Sigmoid colon (tissue), 7 donors: Measurements from ENCODE around the gene SAP30BP. TPM values are rescaled to one million over a fixed set of nuclear protein-coding genes. Genes with fewer than 3 reads are reported as not detected.

Experiments
- DNase-seq: peaks from one replicate; pipeline ENCODE4 v3.0.0-alpha.2; 2019
- H3K27ac ChIP-seq, 4 donors: fragments of 200-600 bp; sonication (generic); one replicate each; pipeline ENCODE4 v1.5.1; 2016 to 2019; ENCODE audit warnings: mild to moderate bottlenecking in 1 of 4
- H3K27me3 ChIP-seq, 3 donors: fragments of 200-600 bp; sonication (generic); one replicate each; pipeline ENCODE4 v1.5.1; 2019; ENCODE audit warnings: mild to moderate bottlenecking in 1 of 3
- H3K36me3 ChIP-seq, 4 donors: fragments of 200-600 bp; sonication (generic); one replicate each; pipeline ENCODE4 v1.5.1; 2016 to 2019
- H3K4me1 ChIP-seq, 4 donors: fragments of 200-600 bp; sonication (generic); one replicate each; pipeline ENCODE4 v1.5.1; 2017 to 2019
- H3K4me3 ChIP-seq, 4 donors: fragments of 200-600 bp; sonication (generic); one replicate each; pipeline ENCODE4 v1.5.1; 2017 to 2019; ENCODE audit warnings: mild to moderate bottlenecking in 2 of 4, moderate library complexity in 1 of 4
- H3K9me3 ChIP-seq, 4 donors: fragments of 200-600 bp in 3 of 4; sonication (generic) in 3 of 4; one replicate each; pipeline versions ENCODE4 v1.5.1 to v1.6.1; 2013 to 2019
- EP300 ChIP-seq, 4 donors: sonication (generic); formaldehyde crosslinking; IDR thresholded peaks; one replicate each; pipeline ENCODE4 v1.6.1; 2017; ENCODE audit warnings: antibody characterized with exemption in 4 of 4
- POLR2A ChIP-seq, 2 donors: fragments of 450-650 bp; IDR thresholded peaks; one replicate each; pipeline ENCODE4 v1.6.1; 2016; ENCODE audit warnings: antibody characterized with exemption in 2 of 2, mild to moderate bottlenecking in 2 of 2, moderate library complexity in 2 of 2
- POLR2AphosphoS5 ChIP-seq, 4 donors: sonication (generic); formaldehyde crosslinking; IDR thresholded peaks; one replicate each; pipeline ENCODE4 v1.6.1; 2017; ENCODE audit warnings: antibody characterized with exemption in 4 of 4
- WGBS, 2 donors: extraction: QIAGEN DNeasy Blood & Tissue Kit; methylation state at CpG; one replicate each; pipeline ENCODE4 v1.1.7; 2013; 5-methylcytosine and 5-hydroxymethylcytosine counted together
- intact Hi-C: fragments of 100-400 bp; cut with DNase I; formaldehyde crosslinking; loops from one replicate; pipeline ENCODE4 v1.15.1; 2023
- polyA plus RNA-seq, 3 donors: library from polyadenylated mRNA; stranded (reverse); fragments of 200-250 nt; gene quantifications; one replicate each; pipeline ENCODE4 v1.2.3, GENCODE V29; 2013
- total RNA-seq, 4 donors: library from RNA; depleted of rRNA; stranded (reverse); fragments of >200 nt; gene quantifications; one replicate each; pipeline ENCODE4 v1.1.0, GENCODE V29; 2016
- TF ChIP-seq, protein P1 (sequence below), 4 experiments: fragments of 450-650 bp in 3 of 4; fragments of 200-600 bp in 1 of 4; IDR thresholded peaks; one replicate each; pipeline ENCODE4 v1.5.1; 2016 to 2019; ENCODE audit warnings: antibody characterized with exemption in 4 of 4, mild to moderate bottlenecking in 3 of 4, moderate library complexity in 2 of 4
- donor health status: healthy with polysubstance abuse.
- donor health status: Bipolar disorder and iron deficiency.
- donor health status: healthy.

Gene SAP30BP
- total and polyA plus RNA-seq, 7 donors, result 53.2 to 96.9 (median 60.4) TPM

DNA sequence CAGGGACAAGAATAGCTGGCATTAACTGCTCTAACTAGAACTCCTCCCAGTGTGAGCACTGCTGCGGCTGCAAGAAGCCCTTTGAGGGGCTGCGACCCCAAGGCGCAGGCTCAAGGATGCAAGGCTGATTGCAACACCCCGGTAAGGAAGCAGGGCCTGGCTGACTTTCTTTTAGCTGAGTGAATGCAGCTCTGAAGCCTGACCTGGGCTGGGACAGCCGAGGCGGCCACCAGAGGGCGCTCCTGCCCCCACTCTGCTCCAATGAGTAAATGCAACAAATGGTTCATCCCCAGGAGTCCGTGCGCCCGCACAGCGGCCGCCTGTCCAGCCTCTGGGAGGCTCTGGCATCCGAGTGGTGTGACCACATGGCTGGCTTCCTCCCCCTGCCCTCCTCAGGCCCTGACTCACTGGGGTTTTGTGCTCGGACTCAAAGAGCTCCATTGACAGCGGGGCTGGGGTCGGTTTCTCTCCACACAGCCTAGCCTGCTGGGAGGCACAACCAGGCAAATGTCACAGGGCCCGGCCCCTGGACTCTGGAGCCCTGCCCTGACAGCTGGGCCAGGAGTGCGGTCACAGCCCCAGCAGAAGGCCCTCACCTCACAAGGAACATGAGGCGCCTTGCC is 34.2 kb upstream of the SAP30BP start, which contains the start of gene SMIM5:
Gene SMIM5 (plus strand): TSS at position 572 of the 623 bp plus-strand sequence. CDS start 6,768 bp downstream, outside the sequence.
- peak; percentile 95 for DNase-seq
- Histone ChIP-seq H3K27me3 (no peaks in the 10 kb centered on the region), H3K36me3 (peaks cover 0 to 6% (median 0%) of the 10 kb centered on the region in 4 donors), H3K4me3 (peak within 1 kb of the TSS; percentile 4 to 35 (median 32)), H3K27ac (peak within 1 kb of the TSS; percentile 76 to 85 (median 82)), H3K4me1 (peaks cover 0 to 32% (median 23%) of the 10 kb centered on the region in 4 donors), H3K9me3 (no peaks in the 10 kb centered on the region)
- intact Hi-C loops, result loop anchor here (1.0 kb wide), 1 partner anchor 116 kb away; no protein-coding TSS in a partner anchor
- TF ChIP-seq POLR2A (IDR thresholded peaks at IDR 0.05), result no peak
- TF ChIP-seq, protein P1, sequence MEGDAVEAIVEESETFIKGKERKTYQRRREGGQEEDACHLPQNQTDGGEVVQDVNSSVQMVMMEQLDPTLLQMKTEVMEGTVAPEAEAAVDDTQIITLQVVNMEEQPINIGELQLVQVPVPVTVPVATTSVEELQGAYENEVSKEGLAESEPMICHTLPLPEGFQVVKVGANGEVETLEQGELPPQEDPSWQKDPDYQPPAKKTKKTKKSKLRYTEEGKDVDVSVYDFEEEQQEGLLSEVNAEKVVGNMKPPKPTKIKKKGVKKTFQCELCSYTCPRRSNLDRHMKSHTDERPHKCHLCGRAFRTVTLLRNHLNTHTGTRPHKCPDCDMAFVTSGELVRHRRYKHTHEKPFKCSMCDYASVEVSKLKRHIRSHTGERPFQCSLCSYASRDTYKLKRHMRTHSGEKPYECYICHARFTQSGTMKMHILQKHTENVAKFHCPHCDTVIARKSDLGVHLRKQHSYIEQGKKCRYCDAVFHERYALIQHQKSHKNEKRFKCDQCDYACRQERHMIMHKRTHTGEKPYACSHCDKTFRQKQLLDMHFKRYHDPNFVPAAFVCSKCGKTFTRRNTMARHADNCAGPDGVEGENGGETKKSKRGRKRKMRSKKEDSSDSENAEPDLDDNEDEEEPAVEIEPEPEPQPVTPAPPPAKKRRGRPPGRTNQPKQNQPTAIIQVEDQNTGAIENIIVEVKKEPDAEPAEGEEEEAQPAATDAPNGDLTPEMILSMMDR (IDR thresholded peaks at IDR 0.05), result peak; percentile 58 to 93 (median 84)
- peak; percentile 32 to 60 (median 54) for TF ChIP-seq POLR2AphosphoS5 (IDR thresholded peaks at IDR 0.05)
- WGBS, 2 donors, result 11 to 21% methylated on average over 19 of the region's 19 CpGs

DNA sequence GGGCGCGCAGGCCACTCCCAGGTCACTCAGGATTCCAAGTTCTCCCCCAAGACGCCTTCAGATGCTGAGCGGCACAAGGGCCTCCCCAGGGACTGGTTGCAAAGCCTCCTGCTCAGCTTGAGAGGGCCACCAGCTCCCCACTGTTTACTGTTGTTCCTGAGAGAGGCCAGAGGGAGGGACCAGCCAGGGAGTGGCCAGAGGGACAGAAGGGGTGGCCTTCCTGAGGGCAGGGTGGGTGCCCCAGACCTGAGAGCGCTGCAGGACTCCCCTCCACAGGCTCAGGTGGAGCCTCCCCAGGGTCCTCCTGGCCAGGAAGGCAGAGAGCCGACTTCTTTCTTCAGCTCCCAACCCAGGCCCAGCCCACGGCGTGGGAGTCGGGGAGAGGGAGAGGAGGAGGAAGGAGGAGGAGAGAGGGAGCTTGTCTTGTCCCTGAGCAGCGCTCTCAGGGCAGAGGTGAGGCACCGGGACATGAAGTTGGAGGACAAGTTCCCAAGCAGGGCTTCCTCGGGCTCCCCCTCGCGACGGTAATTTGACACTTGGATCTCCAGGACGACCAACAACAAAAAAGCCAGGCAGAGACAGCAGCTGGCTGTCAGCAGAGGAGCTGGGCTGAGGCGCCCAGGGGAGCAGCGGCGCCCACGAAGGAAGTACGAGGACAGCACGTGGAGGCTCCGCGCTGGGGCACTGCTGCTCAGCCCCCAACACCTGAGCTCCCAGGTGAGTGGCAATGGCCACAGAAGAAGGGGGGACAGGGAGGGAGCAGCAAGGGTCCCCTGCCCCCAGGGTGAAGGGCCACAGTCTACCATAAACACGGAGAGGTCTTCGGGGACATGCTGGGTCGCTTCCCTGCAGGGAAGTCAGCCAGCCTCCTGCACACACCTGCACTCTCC is 33.4 kb upstream of the SAP30BP start:
- H3K4me1 ChIP-seq, result peaks cover 0 to 32% (median 23%) of the 10 kb centered on the region in 4 donors
- no peaks in the 10 kb centered on the region for H3K27me3 ChIP-seq
- intact Hi-C loops, result loop anchor here (1.0 kb wide), 1 partner anchor 116 kb away; no protein-coding TSS in a partner anchor
- peak overlapping the region; percentile 76 to 85 (median 82) for H3K27ac ChIP-seq
- peak; percentile 95 for DNase-seq
- WGBS, 2 donors, result 12 to 19% methylated on average over 27 of the region's 27 CpGs
- no peak for TF ChIP-seq POLR2A (IDR thresholded peaks at IDR 0.05)
- peak in 1 of 4 donors; percentile 4 for TF ChIP-seq EP300 (IDR thresholded peaks at IDR 0.05)
- peak; percentile 17 to 70 (median 64) for TF ChIP-seq POLR2AphosphoS5 (IDR thresholded peaks at IDR 0.05)
- TF ChIP-seq, protein P1 (IDR thresholded peaks at IDR 0.05), result peak; percentile 9 to 59 (median 22)
- H3K36me3 ChIP-seq, result peaks cover 0 to 11% (median 0%) of the 10 kb centered on the region in 4 donors
- H3K4me3 ChIP-seq, result peak overlapping the region; percentile 4 to 35 (median 32)
- no peaks in the 10 kb centered on the region for H3K9me3 ChIP-seq

DNA sequence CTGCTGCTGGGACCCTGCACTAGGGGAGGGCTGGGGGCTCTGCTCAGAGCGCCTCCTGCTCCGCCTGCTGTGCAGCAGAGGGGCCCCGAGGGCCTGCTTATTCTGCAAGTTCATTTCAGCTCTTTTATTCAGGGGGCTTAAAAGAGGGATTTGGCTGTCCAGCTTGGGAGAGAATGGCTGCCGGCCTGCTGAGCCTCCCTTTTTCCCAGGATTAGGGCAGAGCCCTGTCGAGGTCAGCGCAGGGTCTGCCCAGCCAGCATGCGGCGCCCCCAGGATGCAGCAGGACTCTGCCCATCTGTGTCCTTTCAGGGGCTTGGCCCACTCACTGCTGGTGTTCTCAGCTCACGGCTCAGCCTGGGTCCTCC is 32.8 kb upstream of the SAP30BP start:
- Histone ChIP-seq H3K9me3 (no peaks in the 10 kb centered on the region), H3K4me1 (peaks cover 0 to 32% (median 23%) of the 10 kb centered on the region in 4 donors), H3K27me3 (no peaks in the 10 kb centered on the region), H3K27ac (peak overlapping the region; percentile 76 to 85 (median 82)), H3K36me3 (peaks cover 0 to 12% (median 0%) of the 10 kb centered on the region in 4 donors), H3K4me3 (peak overlapping the region; percentile 4 to 35 (median 32))
- 87 to 88% methylated on average over 9 of the region's 9 CpGs for WGBS, 2 donors
- TF ChIP-seq POLR2AphosphoS5 (IDR thresholded peaks at IDR 0.05), result no peak
- DNase-seq, result no peak
- intact Hi-C loops, result no loop called here

DNA sequence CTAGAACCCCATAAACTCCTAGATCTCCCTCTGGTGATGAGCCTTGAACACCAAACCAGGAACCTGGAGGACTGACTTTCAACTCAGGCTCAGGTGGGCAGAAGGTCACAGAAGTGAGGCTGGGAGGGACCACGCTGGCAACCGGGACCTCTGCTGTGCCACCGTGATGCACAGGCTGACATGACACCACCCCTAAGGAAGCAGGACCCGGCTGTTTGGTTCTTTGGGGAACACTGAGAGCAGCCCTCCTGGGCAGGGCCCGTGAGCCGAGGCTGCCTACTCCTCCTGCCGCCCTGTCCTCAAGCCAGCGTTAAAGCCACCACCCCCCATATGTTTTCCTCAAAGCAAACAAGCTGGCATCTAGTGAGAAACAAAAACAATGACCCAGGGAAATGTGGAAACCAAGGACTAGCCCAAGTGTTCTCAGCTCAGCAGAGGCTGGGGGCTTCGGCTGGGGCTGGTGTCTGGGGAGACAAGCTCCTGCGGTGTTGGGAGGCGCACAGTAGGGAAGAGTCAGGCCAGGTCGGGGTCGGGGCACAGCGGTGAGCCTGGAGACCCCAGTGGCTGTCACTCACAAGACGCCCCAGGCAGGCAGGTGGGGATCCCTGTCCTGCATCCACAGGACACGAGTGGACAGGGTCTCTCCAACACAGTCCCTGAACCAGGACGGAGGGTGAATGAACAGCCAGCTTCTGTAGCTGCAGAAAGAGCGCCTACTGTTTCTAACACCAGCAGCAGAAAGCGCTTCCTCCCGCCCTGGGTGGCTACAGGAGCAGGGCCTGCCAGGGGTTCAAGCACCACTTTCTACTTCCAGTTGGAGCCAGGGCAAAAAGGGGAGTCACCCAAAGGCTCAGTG is 32.2 kb upstream of the SAP30BP start:
- intact Hi-C loops, result no loop called here
- peaks cover 0 to 32% (median 23%) of the 10 kb centered on the region in 4 donors for H3K4me1 ChIP-seq
- H3K4me3 ChIP-seq, result peak overlapping the region; percentile 4 to 35 (median 32)

DNA sequence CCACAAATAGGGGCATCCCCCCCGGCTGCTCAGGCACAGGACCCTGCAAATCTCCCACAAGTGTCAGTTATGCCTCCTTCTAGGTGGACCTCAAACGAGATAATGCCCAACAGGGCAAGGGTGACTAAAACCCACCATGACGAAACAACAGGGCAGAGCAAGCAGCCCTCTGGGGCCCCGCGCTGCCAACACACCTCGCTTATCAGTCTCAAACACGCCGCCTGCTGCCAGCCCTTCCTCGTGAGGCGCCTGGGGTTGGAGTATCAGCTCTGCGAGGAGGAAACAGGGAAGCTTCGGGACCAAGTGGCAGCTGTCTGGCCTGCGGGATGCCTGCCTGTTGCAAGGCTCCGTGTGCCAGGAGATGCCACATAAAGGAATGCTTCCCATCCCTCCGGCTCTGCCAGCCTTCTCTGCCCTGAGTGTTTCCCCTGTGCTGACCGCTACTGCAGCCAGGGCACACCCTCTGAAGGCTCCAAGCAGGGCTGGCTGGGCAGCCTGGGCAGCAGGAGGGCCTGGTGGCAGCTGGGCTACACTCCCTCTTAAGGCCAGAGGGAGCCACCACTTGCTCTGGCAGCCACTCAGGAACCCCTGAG is 31.4 kb upstream of the SAP30BP start:
- WGBS, 2 donors, result 22 to 65% methylated on average over 16 of the region's 16 CpGs
- intact Hi-C loops, result no loop called here
- TF ChIP-seq EP300 (IDR thresholded peaks at IDR 0.05) (no peak), POLR2A (IDR thresholded peaks at IDR 0.05) (no peak)
- TF ChIP-seq, protein P1 (IDR thresholded peaks at IDR 0.05), result no peak
- Histone ChIP-seq H3K4me3 (peak overlapping the region in 3 of 4 donors; percentile 3 to 35 (median 5)), H3K36me3 (peaks cover 0 to 6% (median 0%) of the 10 kb centered on the region in 4 donors), H3K4me1 (peaks cover 0 to 32% (median 23%) of the 10 kb centered on the region in 4 donors), H3K27me3 (no peaks in the 10 kb centered on the region), H3K9me3 (no peaks in the 10 kb centered on the region), H3K27ac (peak overlapping the region in 3 of 4 donors; percentile 14 to 83 (median 82))
- no peak for DNase-seq

More for the DNA sequence above, 32.2 kb upstream of the SAP30BP start:
- H3K27ac ChIP-seq, result peak overlapping the region; percentile 76 to 85 (median 82)
- WGBS, 2 donors, result 83 to 90% methylated on average over 20 of the region's 20 CpGs
- peaks cover 0 to 11% (median 0%) of the 10 kb centered on the region in 4 donors for H3K36me3 ChIP-seq
- TF ChIP-seq POLR2A (IDR thresholded peaks at IDR 0.05) (no peak), POLR2AphosphoS5 (IDR thresholded peaks at IDR 0.05) (no peak), EP300 (IDR thresholded peaks at IDR 0.05) (no peak)
- H3K27me3 ChIP-seq, result no peaks in the 10 kb centered on the region
- no peak for DNase-seq
- no peaks in the 10 kb centered on the region for H3K9me3 ChIP-seq
